GM11168 (cell line): ENCODE data around the gene MAD1L1.

ENCODE experiments used
- in situ Hi-C: fragments of 300-500 bp; cut with MboI; formaldehyde crosslinking; loops from one replicate; pipeline ENCODE4 v1.12.0; 2022; ENCODE audit warnings: low sequenced_read_pairs; ENCODE audit not compliant: unreplicated experiment

Gene MAD1L1

DNA sequence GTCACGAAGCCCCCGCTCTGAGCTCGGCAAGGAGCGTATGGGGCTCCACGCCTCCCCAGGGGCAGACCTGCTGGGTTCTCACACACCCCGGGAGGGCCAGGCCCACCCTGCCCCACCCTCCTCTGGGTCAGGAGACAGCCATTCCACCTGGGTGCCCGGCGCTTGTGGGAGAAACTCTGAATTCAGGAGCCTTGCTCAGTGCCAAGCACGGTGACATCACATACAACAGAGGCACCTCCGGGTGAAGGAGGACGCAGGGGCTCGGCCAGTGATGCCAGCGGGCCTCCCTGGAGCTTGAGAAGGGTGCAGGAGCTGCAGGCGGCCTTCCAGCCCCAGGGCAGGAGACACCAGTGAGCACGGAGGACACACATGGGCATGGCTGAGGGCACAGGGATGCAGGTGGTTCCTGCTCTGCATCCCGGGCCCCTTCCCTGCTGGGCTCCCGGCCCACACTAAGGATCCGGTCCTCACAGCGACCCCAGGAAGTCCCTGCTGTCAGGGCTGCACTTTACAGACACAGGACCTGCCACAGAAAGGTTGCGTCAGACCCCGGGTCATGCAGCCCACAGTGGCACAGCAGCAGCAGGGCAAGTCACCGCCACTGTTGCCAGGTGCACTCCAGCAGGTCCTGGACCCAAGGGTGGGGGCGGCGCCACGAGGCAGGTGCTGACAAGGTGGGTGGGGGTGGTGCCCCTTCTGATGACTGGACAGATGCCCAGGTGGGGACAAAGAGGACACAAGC lies 108.0 kb downstream of the MAD1L1 start:
- in situ Hi-C loops, result loop anchor here (25.0 kb wide), 1 partner anchor 213 kb away; no protein-coding TSS in a partner anchor

DNA sequence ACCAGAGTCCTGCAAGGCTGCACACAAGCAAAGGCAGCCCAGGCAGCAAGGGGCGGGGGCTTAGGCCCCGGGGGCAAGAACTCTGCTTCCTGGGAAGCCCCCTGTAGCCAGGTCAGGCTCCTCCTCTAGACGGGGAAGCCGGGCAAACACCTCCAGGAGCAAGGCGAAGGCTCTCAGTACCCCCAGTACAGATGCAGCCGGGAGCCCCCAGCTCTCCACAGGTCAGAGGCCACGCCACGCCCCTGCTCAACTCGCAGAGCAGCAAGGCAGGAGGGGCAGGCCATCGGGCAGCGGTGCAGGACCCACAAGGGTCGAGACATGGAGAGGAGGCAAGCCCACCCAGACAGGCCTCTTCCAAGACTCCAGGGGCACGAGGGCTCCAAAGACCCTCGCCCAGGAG lies 108.8 kb downstream of the MAD1L1 start:
- in situ Hi-C loops, result loop anchor here (25.0 kb wide), 1 partner anchor 213 kb away; no protein-coding TSS in a partner anchor

DNA sequence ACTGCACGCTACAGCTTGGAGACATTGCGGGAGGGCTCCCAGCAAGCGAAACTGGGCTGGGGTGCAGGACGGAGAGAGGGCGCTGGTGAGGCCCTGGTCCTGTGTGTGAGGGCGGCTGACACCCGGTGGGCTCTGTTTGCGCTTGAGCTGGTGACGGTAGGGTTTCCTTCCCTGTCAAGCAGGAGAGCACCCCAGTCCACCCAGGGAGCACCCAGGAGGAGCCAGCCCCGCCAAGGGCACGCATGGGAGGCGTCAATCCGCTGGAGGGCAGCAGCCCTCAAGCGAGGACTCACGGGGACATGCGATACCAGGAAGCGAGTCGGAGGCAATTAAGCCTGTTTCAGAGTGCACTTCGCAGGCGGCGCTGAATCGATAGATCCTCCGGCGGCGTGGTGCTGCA lies 109.4 kb downstream of the MAD1L1 start:
- in situ Hi-C loops, result loop anchor here (25.0 kb wide), 1 partner anchor 214 kb away; no protein-coding TSS in a partner anchor

DNA sequence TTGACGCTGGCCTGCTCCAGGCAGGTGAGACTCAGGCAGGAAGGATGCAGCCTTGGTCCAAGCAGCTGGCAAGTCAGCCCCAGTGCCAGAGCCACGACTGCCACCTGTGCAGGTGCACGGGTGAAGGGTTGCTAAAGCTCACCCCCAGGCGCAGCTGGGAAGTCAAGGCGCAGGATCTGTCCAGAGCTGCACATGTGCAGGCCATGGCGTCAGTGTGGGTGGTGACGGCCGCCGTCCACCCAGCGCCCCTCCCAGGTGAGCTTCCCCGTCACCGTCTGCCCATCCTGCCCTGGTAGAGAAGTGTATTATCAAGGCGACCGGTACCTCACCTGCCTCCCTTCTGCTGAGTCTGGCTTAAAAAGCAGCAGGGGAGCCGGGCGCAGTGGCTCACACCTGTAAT lies 110.1 kb downstream of the MAD1L1 start:
- in situ Hi-C loops, result loop anchor here (25.0 kb wide), 1 partner anchor 215 kb away; no protein-coding TSS in a partner anchor

DNA sequence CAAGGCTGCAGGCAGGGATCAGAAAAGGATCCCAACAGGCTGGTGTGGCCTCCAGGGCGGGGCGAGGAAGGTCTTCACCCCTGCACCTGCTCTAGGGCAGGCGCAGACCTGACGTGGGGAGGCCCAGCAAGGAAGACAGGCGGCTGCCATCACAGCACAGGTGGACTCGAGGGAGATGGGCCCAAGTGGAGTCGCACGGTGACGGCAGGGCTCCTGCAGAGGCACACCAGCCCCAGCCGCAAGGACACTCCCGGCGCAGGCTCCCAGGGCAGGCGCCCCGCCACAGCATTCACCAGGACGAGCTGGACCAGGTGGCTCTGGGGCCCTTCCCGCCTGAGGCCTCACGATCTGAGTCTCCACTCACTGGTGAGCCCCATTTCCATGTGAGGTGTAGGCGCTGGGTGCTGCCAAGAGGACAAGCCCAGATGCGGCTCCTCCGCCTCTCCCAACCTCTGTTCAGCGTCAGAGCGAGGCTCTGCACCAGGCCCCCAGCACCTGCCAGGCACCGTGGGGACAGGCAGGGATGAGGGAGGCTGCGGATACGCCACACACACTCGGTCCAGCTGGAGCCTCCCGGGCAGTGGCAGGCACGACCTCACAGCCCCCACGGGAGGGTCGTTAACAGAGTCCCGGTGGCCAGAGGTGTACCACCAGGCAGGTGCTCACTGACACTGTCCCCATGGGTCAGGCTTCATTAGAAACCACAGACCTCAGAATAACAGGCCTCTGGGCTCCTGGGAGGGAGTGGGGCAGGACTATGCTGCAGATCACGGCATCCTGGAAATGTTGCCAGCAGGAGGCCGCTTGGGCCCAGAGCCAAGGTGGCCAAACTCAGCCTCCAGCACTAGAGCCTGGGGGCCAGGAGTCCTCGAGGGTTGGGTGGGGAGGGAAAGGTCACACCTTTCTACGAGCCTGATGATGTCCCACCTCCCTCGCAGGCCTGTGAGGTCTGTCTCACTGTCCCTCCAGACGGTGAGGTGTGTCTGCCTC lies 111.6 kb downstream of the MAD1L1 start:
- in situ Hi-C loops, result loop anchor here (25.0 kb wide), 1 partner anchor 216 kb away; no protein-coding TSS in a partner anchor

DNA sequence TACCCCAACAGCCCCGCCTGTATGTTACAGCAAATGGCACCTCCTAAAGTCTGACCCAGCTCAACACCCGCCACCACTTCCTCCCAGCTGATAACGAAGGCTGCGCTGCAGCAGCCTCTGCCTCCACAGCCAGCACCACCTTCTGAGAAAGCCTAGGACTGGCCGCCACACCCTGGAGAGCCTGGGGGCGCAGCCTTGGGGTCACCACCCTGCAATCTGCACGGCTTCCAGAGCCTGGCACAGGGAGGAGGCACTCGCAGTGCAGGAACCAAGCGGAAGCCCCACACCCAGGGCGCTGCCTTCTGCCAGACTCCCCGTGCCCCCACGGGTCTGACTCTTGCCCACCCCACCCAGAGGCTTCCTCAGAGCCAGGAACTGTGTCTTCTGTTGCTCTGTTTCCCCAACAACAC lies 112.5 kb downstream of the MAD1L1 start:
- in situ Hi-C loops, result loop anchor here (25.0 kb wide), 1 partner anchor 217 kb away; no protein-coding TSS in a partner anchor

DNA sequence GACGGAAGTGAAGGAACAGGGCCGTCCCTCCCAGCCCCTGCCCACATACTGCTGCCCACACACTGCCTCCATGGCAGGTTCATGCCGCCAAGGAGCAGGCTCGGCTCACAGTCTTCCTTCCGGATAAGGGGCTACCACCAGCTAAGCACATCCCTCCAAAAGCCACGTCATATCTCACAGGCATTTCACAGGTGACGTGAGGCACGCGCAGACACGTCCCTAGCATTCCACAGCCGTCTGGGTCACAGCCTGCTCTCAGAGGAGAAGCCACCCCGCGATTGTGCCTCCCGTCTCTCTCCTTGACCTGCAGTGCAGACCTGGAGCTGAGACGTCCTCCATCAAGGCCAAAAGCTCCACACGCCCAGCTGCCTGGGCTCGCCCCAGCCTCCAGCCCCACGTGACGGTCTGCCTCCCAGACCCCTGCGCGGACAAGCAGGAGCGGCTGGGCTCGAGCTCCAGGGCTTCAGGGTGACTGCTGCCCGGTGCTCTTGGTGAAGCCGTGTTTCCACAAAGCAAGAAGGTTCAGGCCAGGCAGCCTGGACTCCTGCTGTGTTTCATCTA lies 114.0 kb downstream of the MAD1L1 start:
- in situ Hi-C loops, result loop anchor here (25.0 kb wide), 1 partner anchor 219 kb away; no protein-coding TSS in a partner anchor

DNA sequence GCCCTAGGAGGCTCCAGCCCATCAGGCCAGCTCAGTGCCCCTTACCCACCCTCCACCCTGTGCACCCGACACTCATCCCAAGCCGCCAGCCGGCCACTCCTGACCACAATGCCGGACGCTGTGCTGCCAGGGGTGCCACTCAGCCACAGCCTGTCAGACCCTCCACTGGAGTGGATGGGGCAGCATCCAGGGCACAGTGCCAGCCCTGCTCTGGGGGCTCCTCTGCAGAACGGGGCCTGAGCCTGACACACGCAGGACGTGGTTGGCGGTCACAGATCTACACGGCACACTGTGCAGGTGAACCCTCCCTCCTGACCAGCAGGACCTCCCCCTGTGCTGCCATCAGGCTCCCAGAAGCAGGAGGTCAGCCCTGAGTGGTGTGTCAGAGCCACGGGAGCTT lies 114.7 kb downstream of the MAD1L1 start:
- in situ Hi-C loops, result loop anchor here (25.0 kb wide), 1 partner anchor 219 kb away; no protein-coding TSS in a partner anchor

DNA sequence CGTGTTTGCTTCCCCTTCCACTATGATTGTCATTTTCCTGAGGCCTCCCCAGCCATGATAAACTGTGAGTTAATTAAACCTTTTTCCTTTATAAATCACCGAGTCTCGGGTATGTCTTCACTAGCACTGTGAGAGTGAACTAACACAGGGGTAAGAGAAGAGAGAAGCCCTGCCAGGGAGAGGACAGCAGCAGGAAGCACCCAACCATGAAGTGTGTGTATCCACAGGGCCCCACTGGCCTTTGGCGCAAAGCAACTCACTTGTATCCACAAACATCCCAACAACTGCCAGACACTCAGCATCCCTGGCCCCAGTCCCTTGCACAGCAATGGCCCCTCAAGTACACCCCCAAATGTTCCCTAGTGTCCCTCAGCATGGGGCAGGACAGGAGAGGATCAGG lies 115.1 kb downstream of the MAD1L1 start:
- in situ Hi-C loops, result loop anchor here (25.0 kb wide), 1 partner anchor 220 kb away; no protein-coding TSS in a partner anchor

DNA sequence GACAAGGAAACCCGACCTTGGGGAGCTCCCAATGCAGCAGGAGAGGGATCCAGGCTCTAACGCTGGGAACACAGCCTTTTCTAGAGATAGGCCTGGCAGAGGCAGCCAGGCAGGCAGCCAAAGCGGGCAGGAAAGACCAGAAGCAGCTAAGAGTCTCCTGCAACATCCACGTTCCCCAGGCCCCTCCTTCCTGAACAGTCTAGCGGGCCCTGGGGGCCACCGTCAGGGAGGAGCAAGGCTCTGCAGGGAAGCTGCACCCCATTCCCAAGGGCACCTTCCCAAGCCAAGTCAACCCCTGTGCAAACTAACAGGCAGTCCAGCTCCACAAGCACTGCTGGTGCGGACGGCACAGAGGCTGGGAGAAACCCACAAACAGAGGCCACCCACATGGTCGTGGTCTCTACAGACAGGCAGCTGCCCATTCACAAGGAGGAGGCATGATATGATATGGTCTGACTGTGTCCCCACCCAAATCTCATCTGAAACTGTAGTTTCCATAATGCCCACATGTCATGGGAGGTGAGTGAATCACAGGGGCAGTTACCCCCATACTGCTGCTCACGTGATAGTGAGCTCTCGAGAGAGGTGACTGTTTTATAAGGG lies 115.7 kb downstream of the MAD1L1 start:
- in situ Hi-C loops, result loop anchor here (25.0 kb wide), 1 partner anchor 220 kb away; no protein-coding TSS in a partner anchor

DNA sequence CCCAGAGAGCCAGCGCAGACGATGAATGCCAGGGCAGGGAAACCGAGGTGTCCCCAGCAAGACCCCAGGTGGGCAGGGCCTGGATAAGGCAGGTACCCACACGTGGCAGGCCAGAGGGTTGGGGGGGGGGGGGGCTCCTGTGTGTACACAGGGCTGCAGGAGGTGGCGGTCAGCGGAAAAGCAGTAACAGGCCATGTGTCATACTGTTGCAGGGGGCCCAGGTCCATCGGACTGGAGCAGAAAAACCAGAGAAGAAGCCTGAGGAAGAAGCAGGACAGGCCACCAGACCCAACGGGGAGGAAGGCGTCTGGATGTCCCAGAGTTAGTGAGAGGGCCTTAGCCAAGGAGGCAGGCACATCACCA lies 116.3 kb downstream of the MAD1L1 start:
- in situ Hi-C loops, result loop anchor here (25.0 kb wide), 1 partner anchor 221 kb away; no protein-coding TSS in a partner anchor

DNA sequence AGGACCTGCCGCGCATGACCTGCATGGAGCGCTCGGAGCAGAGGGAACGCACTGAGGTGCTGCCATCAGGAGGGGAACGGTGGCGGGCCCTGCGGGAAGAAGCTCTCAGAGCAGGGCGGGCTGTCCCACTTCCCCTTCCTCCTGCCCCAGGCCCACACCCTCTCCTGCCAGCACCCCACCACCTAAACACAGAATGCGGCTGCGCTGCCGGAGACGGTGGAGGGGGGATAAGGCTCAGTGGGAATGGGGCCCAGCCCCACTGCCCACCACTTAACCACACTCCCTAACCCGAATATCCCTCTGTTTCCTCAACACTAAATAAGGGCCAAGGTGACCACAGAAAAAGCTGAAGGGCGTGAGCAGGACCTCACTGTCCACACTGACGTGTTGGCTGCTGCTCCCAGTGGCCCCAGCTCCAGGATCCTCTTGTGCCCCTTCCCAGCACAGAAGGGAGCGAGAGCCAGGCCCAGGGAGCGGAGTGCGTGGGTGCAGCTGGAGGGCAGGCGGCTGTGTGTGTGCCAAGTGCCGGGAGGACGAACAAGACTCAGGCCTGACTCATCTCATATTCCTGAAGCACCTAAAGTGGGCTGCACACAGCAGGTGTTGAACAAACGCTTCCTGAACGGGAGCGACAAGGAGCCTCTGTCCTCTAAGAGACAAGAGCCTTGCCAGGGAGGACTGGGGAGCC lies 116.8 kb downstream of the MAD1L1 start:
- in situ Hi-C loops, result loop anchor here (25.0 kb wide), 1 partner anchor 221 kb away; no protein-coding TSS in a partner anchor

DNA sequence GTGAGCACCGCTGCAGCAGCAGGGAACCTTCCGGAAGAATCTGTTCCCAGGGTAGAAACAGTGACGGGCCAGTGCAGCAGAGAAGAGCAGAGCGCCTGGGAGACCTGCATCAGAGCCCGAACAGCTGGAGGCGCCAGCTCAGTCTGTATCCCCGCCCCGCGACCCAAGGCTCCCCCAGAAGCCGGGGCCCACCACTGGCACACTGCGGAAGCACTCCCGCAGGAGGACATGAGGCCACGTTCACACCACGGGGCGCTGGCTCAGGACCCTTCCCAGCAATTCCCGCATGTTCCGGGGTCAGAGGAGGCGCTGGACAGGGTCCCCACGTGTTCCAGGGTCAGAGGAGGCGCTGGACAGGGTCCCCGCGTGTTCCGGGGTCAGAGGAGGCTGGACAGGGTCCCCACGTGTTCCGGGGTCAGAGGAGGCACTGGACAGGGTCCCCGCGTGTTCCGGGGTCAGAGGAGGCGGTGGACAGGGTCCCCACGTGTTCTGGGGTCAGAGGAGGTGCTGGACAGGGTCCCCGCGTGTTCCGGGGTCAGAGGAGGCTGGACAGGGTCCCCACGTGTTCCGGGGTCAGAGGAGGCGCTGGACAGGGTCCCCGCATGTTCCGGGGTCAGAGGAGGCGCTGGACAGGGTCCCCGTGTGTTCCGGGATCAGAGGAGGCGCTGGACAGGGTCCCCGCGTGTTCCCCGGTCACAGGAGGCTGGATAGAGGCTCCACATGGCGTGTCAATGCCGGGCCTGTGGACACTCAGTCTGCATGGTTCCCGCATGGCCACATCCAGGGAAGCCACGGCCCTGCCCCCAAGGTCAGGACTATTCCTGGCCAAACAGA lies 117.6 kb downstream of the MAD1L1 start:
- in situ Hi-C loops, result loop anchor here (25.0 kb wide), 1 partner anchor 222 kb away; no protein-coding TSS in a partner anchor

DNA sequence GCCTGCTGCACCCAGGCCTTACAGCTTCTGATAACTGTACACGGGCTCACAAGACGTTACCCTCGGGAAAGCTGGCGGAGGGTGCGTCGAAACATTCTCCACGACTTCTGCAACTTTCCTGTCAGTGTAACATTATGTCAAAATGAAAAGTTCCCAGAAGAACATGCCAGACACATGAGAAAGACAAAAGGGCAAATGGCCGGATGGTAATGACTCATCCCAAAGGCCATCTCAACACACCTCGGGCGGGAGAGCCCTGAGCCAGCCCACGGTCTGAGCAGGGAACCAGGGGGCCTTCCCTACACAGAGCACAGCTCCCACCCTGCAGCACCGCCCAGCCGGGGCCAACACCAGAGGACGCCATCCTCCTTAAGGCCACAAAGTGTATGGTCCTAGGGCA lies 118.7 kb downstream of the MAD1L1 start:
- in situ Hi-C loops, result loop anchor here (25.0 kb wide), 1 partner anchor 223 kb away; no protein-coding TSS in a partner anchor

DNA sequence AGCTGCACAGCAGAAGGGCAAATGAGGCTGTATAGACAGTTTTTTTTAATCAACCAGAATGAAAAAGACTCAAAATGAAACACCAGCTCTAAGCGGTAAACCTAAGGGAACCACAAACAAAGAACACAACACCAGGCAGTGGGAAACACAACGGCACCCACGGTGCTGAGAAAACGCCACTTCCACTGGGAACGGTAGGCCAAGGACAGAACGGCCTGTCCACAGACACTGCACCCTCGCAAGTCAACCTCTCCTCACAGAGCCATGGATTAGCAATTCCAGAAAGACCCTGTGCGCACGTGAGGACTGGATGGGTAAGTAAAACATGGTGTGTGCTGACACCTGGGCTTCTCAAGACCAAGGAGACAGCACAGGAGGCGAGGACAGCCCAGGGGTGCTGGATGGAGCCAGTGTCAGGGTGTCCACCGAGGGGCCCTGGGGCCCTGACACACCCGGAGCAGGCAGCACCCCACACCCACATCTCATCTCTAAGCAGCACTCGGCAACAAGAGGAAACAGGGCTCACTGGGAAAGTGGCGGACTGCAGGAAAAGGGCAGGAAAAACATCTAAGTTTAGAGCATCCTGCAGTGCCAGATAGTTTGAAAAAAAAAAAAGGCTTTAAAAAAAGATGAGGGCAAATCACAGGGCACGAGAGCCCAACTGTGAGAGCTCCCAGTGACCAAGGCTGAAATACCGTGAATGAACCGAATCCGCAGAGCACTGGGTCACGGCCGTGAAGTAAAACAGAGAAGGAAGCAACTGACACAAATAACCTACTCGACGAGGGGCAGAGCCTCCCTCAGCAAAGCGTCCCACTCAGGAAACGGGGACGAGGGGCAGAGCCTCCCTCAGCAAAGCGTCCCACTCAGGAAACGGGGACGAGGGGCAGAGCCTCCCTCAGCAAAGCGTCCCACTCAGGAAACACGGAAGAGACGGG lies 120.2 kb downstream of the MAD1L1 start:
- in situ Hi-C loops, result loop anchor here (25.0 kb wide), 1 partner anchor 225 kb away; no protein-coding TSS in a partner anchor

DNA sequence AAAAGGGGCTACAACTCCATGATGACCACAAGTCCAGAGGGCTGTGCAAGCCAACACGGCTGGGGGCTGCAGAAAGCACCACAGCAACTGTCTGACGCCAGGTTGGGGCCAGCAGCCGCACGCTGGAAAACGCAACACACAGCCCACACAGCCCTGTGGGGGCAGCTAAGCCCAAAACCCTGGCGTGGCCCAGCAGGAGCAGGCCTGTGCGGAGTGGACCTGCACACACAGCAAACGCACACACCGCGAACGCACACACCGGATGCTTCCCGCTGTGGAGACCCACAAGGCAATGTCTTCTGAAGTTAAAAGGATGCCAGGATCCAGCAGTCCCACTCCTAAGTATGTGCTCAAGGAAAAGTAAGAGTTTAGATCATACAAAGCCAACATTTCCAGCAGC lies 121.2 kb downstream of the MAD1L1 start:
- in situ Hi-C loops, result loop anchor here (25.0 kb wide), 1 partner anchor 226 kb away; no protein-coding TSS in a partner anchor
